Activated B cell treated with CpG ODN at 0.5 μM for 24 hours (primary cell): ENCODE results near the gene SHISAL1. TPM values are rescaled to one million over a fixed set of nuclear protein-coding genes. Genes with fewer than 3 reads are reported as not detected.

Source experiments
- ATAC-seq: fragments of 200-7000 bp; cut with Tn5 transposase; one replicate; pipeline ENCODE4 v1.10.0; 2021; ENCODE audit warnings: low read depth, mild to moderate bottlenecking, moderate library complexity
- CTCF ChIA-PET: fragments of 350-600 bp; sonication (Branson Sonifier 250); formaldehyde crosslinking; loops from one replicate; lab custom pipeline; 2021; ENCODE audit warnings: antibody characterized with exemption; lab: Charles Lee
- POLR2A ChIA-PET: fragments of 350-600 bp; sonication (Branson Sonifier 250); formaldehyde crosslinking; loops from one replicate; lab custom pipeline; 2021; ENCODE audit warnings: antibody characterized with exemption; lab: Charles Lee
- DNase-seq: peaks from one replicate; pipeline ENCODE4 v3.0.0; 2022
- H3K27ac Mint-ChIP-seq: one replicate; pipeline ENCODE4 v1.8.0; 2020; ENCODE audit warnings: mixed read lengths
- H3K27me3 Mint-ChIP-seq: one replicate; pipeline ENCODE4 v1.8.0; 2021; ENCODE audit warnings: mixed read lengths
- H3K36me3 Mint-ChIP-seq: one replicate; pipeline ENCODE4 v1.8.0; 2021; ENCODE audit warnings: low read depth, mixed read lengths
- H3K4me1 Mint-ChIP-seq: one replicate; pipeline ENCODE4 v1.8.0; 2021; ENCODE audit warnings: mixed read lengths
- H3K4me3 Mint-ChIP-seq: one replicate; pipeline ENCODE4 v1.8.0; 2020; ENCODE audit warnings: mild to moderate bottlenecking, mixed read lengths
- H3K9me3 Mint-ChIP-seq: one replicate; pipeline ENCODE4 v1.8.0; 2020; ENCODE audit warnings: mixed read lengths
- intact Hi-C: fragments of 100-400 bp; cut with micrococcal nuclease; formaldehyde crosslinking; loops from one replicate; pipeline ENCODE4 v1.15.1; 2024
- total RNA-seq: library from RNA; stranded (reverse); gene quantifications from 2 replicates; pipeline ENCODE4 v1.2.3, GENCODE V29; 2022
- TF ChIP-seq, protein P1 (sequence below): fragments of 200-600 bp; IDR thresholded peaks from one replicate; pipeline ENCODE4 v1.8.0; 2022; ENCODE audit warnings: antibody characterized with exemption, mild to moderate bottlenecking

The SHISAL1 gene
- total RNA-seq = not detected in 2 replicates

DNA sequence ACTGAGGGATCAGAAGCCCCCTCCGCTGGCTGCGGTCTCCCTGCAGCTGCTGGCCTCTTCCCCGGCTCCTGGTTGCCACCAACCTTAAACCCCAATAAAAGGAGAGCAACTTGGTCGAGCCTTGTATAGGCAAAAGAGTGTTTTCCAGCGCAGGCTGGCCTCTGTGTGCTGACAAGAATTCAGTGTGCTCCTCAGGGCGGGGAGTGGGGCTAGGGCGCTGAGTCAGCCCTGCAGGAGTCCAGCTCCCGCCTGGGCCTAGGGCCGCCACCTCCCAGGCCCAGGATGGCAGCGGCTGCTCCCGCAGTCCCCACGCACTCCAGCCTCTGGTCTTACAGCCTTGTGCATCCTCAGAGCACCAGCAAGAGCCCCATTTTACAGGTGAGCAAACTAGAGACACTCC is at the start of gene SHISAL1:
TSS of gene SHISAL1 (minus strand) at position 186 of the 400 bp plus-strand sequence. CDS start 12,006 bp downstream, outside the sequence.
- no peaks in the 10 kb centered on the region for H3K9me3 Mint-ChIP-seq

GRCh38 chr22:44361391-44362126 is 48.8 kb upstream of the SHISAL1 start:
- Mint-ChIP-seq H3K27ac (no peak overlapping the region), H3K9me3 (no peaks in the 10 kb centered on the region), H3K4me1 (no peaks in the 10 kb centered on the region), H3K36me3 (no peaks in the 10 kb centered on the region), H3K27me3 (peaks cover 19% of the 10 kb centered on the region), H3K4me3 (no peak overlapping the region)
- ChIA-PET CTCF (no interaction called here), POLR2A (no interaction called here)
- no peak for DNase-seq
- intact Hi-C loops = no loop called here
- no peak for ATAC-seq
- TF ChIP-seq, protein P1, sequence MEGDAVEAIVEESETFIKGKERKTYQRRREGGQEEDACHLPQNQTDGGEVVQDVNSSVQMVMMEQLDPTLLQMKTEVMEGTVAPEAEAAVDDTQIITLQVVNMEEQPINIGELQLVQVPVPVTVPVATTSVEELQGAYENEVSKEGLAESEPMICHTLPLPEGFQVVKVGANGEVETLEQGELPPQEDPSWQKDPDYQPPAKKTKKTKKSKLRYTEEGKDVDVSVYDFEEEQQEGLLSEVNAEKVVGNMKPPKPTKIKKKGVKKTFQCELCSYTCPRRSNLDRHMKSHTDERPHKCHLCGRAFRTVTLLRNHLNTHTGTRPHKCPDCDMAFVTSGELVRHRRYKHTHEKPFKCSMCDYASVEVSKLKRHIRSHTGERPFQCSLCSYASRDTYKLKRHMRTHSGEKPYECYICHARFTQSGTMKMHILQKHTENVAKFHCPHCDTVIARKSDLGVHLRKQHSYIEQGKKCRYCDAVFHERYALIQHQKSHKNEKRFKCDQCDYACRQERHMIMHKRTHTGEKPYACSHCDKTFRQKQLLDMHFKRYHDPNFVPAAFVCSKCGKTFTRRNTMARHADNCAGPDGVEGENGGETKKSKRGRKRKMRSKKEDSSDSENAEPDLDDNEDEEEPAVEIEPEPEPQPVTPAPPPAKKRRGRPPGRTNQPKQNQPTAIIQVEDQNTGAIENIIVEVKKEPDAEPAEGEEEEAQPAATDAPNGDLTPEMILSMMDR = no peak

More for the DNA sequence above, at the start of gene SHISAL1:
- Mint-ChIP-seq H3K4me3 (no peak within 1 kb of the TSS), H3K4me1 (no peaks in the 10 kb centered on the region), H3K27ac (no peak within 1 kb of the TSS), H3K36me3 (no peaks in the 10 kb centered on the region), H3K27me3 (peaks cover 4% of the 10 kb centered on the region)
- intact Hi-C loops = no loop called here
- ChIA-PET POLR2A (no interaction called here), CTCF (no interaction called here)
- ATAC-seq (no peak), DNase-seq (no peak)
- TF ChIP-seq, protein P1 = no peak

DNA sequence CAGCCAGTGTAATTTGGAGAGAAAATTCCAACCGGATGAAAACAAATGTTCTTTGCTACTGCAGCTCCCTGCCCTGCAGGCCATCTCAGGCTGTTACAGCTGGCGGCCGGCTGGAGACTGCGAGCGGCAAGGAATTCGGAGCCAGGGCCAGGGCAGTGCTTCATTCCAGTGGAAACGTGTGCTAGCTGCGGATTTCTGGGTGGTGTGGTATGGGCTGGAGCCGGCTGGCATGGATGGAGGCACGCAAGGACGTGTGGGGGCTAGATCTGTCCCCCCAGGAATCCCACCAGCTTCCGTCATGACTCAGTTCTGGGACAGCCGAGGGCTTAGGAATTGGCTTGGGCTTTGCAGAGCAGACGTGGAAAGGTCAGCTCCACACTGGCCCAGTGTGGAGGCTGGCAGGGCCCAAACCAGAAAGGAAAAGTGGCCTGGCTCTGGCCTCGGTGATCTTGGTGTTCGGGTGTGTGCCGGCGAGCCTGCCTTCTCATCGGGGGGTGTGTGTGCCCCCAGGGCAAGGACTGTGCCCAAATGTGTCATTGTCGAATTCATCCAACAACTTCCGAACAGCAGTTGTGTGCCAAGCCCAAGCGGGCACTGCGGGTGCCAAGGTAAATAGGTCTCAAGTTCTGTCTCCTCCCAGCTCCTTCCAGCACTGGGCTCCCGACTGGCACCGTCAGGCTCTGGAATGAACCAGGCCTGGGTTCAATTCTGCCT is 48.1 kb upstream of the SHISAL1 start:
- Mint-ChIP-seq H3K36me3 (no peaks in the 10 kb centered on the region), H3K9me3 (no peaks in the 10 kb centered on the region), H3K4me1 (no peaks in the 10 kb centered on the region), H3K27me3 (peaks cover 19% of the 10 kb centered on the region), H3K27ac (no peak overlapping the region), H3K4me3 (no peak overlapping the region)
- ChIA-PET CTCF (no interaction called here), POLR2A (no interaction called here)
- no peak for ATAC-seq
- intact Hi-C loops = no loop called here
- no peak for DNase-seq
- TF ChIP-seq, protein P1 = no peak

DNA sequence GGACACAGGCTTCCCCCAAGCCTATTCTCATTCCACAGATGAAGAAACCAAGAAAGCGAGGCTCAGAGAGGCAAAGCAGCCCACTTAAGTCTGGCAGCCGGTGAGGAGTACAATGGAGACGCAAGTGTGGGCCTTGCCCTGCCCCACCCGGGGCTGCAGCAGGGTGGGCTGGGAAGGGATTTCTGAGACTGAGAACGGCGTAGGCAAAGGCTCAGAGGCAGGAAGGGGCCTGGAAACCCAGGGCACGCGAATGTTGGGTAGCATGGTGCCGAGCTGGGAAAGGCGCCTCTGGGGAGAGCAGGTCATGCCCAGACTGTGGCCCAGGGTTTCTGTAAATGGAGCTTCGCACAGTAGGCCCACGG is 47.5 kb upstream of the SHISAL1 start:
- Mint-ChIP-seq H3K27ac (no peak overlapping the region), H3K27me3 (peaks cover 22% of the 10 kb centered on the region), H3K4me3 (no peak overlapping the region), H3K9me3 (no peaks in the 10 kb centered on the region), H3K4me1 (no peaks in the 10 kb centered on the region), H3K36me3 (no peaks in the 10 kb centered on the region)
- ATAC-seq (no peak), DNase-seq (no peak)
- TF ChIP-seq, protein P1 = no peak
- ChIA-PET POLR2A (no interaction called here), CTCF (no interaction called here)
- intact Hi-C loops = no loop called here

GRCh38 chr22:44359496-44360110 is 46.9 kb upstream of the SHISAL1 start:
- TF ChIP-seq, protein P1 = no peak
- no peaks in the 10 kb centered on the region for H3K9me3 Mint-ChIP-seq
- intact Hi-C loops = no loop called here
- no peak overlapping the region for H3K4me3 Mint-ChIP-seq
- H3K4me1 Mint-ChIP-seq = no peaks in the 10 kb centered on the region
- DNase-seq (no peak), ATAC-seq (no peak)
- ChIA-PET CTCF (no interaction called here), POLR2A (no interaction called here)
- peaks cover 23% of the 10 kb centered on the region for H3K27me3 Mint-ChIP-seq
- H3K36me3 Mint-ChIP-seq = no peaks in the 10 kb centered on the region
- no peak overlapping the region for H3K27ac Mint-ChIP-seq
